GM10248 (cell line): ENCODE data around the gene FEZF2.

Source experiments
- CTCF ChIA-PET: fragments of 300-600 bp; sonication (Branson Sonifier 250); formaldehyde crosslinking; extraction: SDS; loops from one replicate; lab custom pipeline; 2021; ENCODE audit warnings: antibody characterized with exemption; lab: Yijun Ruan, JAX
- POLR2A ChIA-PET: fragments of 350-650 bp; sonication (Branson Sonifier 250); formaldehyde crosslinking; extraction: SDS; loops from one replicate; lab custom pipeline; 2020; ENCODE audit warnings: antibody characterized with exemption; lab: Yijun Ruan, JAX
- DNase-seq: peaks from one replicate; pipeline ENCODE4 v3.0.0; 2012; ENCODE audit errors: extremely low spot score
- CTCF ChIP-seq: IDR thresholded peaks from 2 replicates; pipeline ENCODE4 v1.5.1; 2012; ENCODE audit warnings: mild to moderate bottlenecking, low read depth; ENCODE audit errors: extremely low read depth, missing control alignments, control extremely low read depth

FEZF2 gene

DNA sequence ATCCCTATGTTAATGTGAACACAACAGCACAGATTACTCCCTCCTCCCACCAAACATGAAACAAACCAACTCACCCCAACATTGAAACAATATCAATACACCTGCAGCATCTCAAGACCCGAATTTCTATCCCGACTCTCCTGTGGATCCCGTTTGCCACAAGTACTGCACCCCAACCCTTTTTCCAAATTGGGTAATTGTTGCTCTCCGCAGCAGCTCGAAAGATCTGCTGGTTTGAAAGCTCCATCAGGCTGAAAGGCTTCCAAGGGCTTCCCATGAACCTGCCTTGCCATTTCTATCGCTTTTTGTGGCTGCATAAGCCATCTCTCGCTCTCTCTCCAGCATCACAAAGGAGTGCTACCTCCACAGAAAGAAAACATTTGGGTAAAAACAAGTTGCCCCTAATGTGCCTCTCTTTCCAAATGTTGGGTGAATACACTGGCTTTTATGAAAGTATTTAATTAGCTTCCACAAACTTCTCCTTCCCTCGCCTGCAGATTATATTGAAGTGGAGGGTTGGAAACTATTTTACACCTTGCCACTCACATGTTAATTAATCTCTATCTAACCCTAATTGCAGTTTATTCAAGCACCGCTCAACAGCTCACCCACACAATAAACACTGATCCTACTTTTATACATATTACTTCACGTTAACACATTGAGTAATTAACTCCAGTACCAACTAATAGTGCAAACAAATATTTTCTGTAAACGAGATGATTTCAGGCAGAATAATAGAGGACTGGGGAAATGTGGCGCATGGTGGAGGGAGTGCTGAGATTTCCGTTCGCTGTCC is 2.5 kb upstream of the FEZF2 start:
- ChIA-PET POLR2A (no interaction called here), CTCF (no interaction called here)
- TF ChIP-seq CTCF: no peak
- DNase-seq: no peak

GRCh38 chr3:62374341-62375218 is 1.2 kb upstream of the FEZF2 start:
- TF ChIP-seq CTCF: no peak
- POLR2A ChIA-PET: no interaction called here
- CTCF ChIA-PET: interaction anchor here (1.0 kb wide), 1 partner anchor 42 kb away, joined by 3 read pairs; no protein-coding TSS in a partner anchor
- DNase-seq: no peak

- no peak for DNase-seq
- TF ChIP-seq CTCF: no peak
- CTCF ChIA-PET: no interaction called here
- POLR2A ChIA-PET: no interaction called here
These were observed 474 bp upstream of the FEZF2 start for GRCh38 chr3:62373714-62374333.

DNA sequence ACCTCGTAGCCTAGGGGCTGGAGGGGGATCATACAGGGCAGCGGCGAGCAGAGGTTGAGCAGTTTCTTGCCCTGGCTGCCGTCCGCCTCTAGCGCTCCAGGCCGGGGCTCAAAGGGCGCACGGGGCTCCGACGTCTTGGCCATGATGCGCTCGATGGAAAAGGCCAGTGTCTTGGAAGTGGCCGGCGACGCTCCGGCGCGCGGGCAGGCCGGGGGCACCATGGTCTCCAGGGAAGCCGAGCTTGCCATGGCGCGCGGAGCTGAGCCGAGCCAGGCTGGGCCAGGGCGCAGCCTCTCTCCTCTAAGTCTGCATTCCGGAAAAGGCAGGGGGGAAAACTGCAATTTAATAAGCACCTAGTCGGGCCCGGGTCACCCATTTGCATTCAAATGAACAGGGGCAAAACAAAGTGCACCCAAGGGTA is 719 bp downstream of the FEZF2 start:
- ChIA-PET POLR2A (no interaction called here), CTCF (no interaction called here)
- no peak for DNase-seq
- TF ChIP-seq CTCF: no peak

DNA sequence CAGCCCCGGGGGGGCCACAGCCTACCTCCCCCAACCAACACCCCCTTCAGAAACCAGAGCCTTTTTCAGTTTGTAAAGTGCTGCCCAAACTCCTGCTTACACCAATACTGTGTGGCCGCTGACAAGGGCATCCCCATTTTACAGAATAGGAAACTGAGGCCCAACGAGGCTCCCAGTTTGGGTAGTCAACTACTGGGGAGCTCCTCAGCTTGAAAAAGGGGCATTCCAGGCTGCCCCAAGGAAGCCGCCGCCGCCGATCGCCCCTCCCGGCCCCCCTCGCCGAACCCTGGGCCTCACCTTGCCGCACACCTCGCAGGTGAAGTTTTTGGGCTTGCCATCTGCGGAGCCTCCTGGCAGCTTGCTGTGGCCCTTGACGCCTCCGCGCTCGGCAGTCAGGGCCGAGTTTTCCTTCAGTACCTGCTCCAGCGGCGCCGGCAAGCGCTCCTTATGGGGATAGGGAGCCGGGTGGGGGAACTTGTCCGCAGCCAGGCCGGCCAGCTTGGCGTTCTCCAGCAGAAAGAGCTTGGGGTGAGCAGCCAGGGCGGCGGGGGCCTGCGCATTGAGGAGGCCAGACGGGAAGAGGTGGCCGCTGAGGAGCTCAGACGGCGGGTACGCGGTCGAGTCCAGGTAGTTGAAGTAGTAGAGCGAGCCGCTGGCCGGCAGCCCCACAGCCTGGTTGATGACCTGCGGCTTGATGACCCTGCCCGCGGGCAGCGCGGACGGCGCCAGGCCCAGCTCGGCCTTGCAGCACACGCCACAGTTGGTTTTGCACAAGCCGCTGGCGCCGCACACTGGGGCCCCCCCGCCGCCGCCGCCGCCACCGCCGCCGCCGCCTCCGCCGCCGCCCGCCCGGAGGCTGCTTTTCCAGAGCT is 1.4 kb downstream of the FEZF2 start:
- ChIA-PET POLR2A (no interaction called here), CTCF (no interaction called here)
- TF ChIP-seq CTCF: no peak
- no peak for DNase-seq
